Medulla oblongata (tissue), 1 donor: Measurements from ENCODE around the gene PLXNA3.

Source experiments
- DNase-seq: peaks from one replicate; pipeline ENCODE4 v3.0.0-alpha.2; 2015; ENCODE audit errors: extremely low spot score

PLXNA3 gene

GRCh38 chrX:154435171-154435733 lies 22.8 kb upstream of the PLXNA3 start:
- DNase-seq = no peak

GRCh38 chrX:154436374-154436982 lies 21.6 kb upstream of the PLXNA3 start:
- DNase-seq = no peak

DNA sequence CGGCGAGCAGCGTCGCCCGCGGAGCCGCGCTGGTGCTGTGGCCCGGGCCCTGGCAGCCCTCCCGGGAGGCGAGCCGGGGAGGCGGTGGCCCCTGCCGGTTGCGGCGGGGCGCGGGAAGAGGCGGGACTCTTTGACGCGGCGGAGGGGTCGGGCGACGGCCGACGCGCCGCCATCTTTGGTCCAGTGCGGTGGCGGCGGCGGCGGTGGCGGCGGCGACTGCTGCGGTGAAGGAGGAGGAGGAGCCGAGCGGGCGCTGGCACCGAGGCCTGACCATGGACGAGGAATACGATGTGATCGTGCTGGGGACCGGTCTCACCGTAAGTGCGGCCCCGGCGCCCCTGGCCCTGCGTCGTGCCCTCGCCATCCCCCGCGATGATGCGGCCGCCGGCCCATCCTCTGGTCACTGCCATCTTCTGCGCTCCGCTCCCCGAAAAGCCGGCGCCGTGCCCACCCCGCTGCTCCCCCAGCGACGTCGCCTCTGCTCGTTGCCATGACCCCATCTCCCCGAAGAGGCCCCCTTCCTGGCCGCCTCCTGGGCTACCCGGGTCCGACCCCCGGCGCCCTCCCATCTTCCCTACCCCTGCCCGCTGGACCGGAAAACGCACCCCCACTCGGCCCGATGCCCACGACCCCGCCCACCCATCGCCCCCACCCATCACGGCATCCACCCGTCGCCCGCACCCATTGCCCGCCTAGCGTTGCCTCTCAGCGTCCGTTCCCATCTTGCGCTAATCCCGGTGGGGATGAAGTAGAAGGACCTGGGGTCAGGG lies 20.9 kb upstream of the PLXNA3 start, which contains the start of gene GDI1:
Gene GDI1 (plus strand): TSS at position 172 of the 770 bp plus-strand sequence. CDS start 101 bp downstream, at position 273.
- DNase-seq = no peak

GRCh38 chrX:154437971-154438893 lies 19.8 kb upstream of the PLXNA3 start:
- DNase-seq = no peak

DNA sequence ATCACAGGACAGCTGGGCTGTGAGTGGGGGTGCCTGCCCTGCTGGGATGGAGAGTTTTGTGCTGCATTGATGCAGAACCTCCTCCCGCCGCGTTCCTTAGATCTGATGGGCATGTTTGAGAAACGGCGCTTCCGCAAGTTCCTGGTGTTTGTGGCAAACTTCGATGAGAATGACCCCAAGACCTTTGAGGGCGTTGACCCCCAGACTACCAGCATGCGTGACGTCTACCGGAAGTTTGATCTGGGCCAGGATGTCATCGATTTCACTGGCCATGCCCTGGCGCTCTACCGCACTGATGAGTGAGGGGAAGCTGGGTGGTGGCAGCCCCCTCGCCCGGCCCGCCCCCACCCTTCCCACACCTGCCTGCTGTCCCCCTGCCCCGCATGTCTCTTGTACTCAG lies 18.2 kb upstream of the PLXNA3 start:
- no peak for DNase-seq

GRCh38 chrX:154440623-154441357 lies 17.3 kb upstream of the PLXNA3 start:
- DNase-seq = no peak

GRCh38 chrX:154441564-154441963 lies 16.5 kb upstream of the PLXNA3 start:
- DNase-seq = no peak

DNA sequence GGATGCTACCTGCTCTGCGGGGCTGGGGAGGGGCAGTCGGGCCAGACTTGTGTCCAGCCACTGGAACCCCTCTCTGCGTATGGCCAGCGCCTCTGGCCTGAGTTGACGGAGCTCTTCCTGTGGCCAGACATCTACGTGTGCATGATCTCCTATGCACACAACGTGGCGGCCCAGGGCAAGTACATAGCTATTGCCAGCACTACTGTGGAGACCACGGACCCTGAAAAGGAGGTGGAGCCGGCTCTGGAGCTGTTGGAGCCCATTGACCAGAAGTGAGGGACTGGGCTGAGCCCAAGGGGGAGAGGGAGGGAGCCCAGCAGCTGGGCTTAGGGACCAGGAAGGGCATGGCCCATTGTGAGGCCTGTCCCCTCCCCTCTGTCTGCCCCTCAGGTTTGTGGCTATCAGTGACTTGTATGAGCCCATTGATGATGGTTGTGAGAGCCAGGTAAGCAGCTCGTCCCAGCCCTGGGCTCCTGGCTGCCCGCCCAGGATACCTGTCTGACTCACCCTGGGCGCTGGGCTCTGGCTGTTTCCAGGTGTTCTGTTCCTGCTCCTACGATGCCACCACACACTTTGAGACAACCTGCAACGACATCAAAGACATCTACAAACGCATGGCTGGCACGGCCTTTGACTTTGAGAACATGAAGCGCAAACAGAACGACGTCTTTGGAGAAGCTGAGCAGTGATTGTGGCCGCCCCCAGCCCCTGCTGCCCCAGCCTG lies 15.9 kb upstream of the PLXNA3 start:
- no peak for DNase-seq

GRCh38 chrX:154443479-154443910 lies 14.6 kb upstream of the PLXNA3 start:
- DNase-seq = no peak

- peak; percentile 68 for DNase-seq
These were observed 13.9 kb upstream of the PLXNA3 start, which contains the start of gene FAM50A for GRCh38 chrX:154443992-154444754. Gene FAM50A (plus strand): TSS chrX:154444141. CDS start chrX:154444236, 95 bp downstream.

- no peak for DNase-seq
These were observed 13.3 kb upstream of the PLXNA3 start for GRCh38 chrX:154444755-154445246.

DNA sequence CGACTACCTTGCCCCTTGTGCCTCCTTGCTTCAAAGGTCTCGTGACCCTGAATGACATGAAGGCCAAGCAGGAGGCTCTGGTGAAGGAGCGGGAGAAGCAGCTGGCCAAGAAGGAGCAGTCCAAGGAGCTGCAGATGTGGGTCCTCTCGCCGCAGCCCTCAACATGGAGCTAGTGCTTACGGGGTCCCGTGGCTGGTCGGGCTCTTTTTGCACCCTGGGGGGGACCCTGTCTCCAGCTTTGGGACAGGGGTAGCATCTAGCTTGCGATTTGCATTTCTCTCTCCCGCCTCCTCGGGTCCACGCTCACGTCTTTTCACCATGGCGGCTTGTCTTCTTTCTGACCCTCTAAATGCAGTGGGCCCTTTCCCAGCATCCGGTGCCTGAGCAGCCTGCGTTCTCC lies 12.3 kb upstream of the PLXNA3 start:
- no peak for DNase-seq

DNA sequence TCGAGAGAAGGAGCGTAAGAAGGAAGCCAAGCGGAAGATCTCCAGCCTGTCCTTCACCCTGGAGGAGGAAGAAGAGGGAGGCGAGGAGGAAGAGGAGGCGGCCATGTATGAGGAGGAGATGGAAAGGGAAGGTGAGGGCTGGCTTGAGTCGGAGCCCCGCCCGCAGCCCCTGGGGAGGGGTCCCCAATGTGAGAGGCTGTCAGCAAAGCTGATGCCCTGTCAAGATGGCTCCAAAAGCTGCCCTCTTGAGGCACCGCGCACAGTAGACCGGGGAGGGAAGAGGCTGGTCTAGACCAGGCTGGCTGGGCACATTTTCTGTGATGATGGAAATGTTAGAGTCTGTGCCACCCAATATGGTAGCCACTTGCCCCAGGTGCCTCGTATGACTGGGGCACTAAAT lies 11.7 kb upstream of the PLXNA3 start:
- no peak for DNase-seq

DNA sequence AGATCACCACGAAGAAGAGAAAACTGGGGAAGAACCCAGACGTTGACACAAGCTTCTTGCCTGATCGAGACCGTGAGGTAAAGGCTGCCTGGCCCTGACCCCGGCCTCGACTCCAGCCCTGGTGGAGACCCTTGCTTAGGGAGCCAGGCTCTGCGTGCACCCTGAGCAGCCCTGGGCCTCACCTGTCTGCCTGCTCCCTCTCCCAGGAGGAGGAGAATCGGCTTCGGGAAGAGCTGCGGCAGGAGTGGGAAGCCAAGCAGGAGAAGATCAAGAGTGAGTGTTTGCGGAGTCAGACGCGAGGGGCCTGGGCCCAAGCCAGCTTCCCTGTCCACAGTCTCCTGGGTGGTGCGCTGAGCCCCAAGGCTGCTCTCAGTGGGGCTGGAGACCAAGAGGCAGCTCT lies 9.6 kb upstream of the PLXNA3 start:
- DNase-seq = no peak

DNA sequence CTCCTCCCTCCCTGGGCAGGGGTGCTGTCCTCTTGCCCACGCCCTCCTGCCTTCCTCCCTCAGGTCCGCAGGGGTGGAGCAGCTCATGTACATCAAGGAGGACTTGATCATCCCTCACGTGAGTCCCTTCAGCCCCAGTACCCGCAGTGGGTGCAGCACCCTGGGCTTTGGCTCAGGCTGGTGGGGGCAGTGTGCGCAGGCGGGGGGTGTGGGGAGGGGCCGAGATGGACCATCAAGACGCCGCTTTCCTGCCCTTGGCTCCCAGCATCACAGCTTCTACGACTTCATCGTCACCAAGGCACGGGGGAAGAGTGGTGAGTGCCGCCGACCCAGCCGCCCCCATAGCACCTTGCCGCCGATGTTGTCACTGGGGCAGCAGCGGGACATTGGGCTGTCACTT lies 8.5 kb upstream of the PLXNA3 start:
- DNase-seq = no peak

DNA sequence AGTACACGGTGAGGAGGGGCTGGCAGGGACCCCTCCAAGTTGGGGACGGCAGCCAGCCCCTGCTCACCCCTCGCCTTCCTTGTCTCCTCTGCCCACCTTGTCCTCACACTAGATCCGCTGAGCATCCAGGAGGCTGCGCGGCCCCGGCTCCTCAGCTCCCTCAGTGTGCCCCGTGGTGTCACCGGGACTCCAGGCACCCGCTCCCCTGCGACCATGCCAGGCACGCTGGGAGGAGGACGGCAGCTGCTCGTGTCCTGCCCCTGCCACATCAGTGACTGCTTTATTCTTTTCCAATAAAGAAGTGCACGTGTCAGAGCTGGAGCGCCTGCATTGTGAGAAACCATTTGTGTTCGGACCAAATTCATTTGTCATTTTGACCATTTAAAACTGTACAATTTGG lies 7.8 kb upstream of the PLXNA3 start:
- DNase-seq = peak; percentile 9

- DNase-seq = peak; percentile 28
These were observed 5.3 kb upstream of the PLXNA3 start for GRCh38 chrX:154452823-154453222.

GRCh38 chrX:154457491-154458115 lies 478 bp upstream of the PLXNA3 start:
- DNase-seq = peak; percentile 13
